Spleen (tissue), 7 donors: ENCODE results near the gene PGAM2.
"Not testable (repeated sequence)": the region's sequence is repeated elsewhere in the genome, so short reads cannot be mapped to it uniquely, and the experiment has no call there.

ENCODE experiments used
- CTCF ChIP-seq, 11 experiments: fragments of 200-600 bp in 7 of 11; fragments of 450-650 bp in 4 of 11; sonication (generic) in 4 of 11; IDR thresholded peaks in 8 of 11; conservative IDR thresholded peaks in 3 of 11; 1 replicate in 7 of 11; 2 replicates in 4 of 11; pipeline versions ENCODE4 v1.4.0 to v1.8.0; 2016 to 2021; ENCODE audit warnings: antibody characterized with exemption in 11 of 11, inconsistent platforms in 4 of 11, mild to moderate bottlenecking in 1 of 11
- POLR2A ChIP-seq, 3 donors: fragments of 450-650 bp; IDR thresholded peaks; one replicate each; pipeline ENCODE4 v1.5.1; 2017; ENCODE audit warnings: antibody characterized with exemption in 3 of 3, mild to moderate bottlenecking in 1 of 3
- donor health status: DM: no; HTN: no; CAD: no; lungs with moderate emphysema.
- donor health status: DM: no; HTN: no; CAD: no.
- donor health status: DM: no; HTN: no; CAD: no.

- not testable (repeated sequence) for TF ChIP-seq POLR2A (IDR thresholded peaks at IDR 0.05); CTCF (IDR thresholded peaks at IDR 0.05 in 8 of 11, conservative IDR thresholded peaks at IDR 0.05 in 3 of 11)
These were observed 35.9 kb downstream of the PGAM2 start for GRCh38 chr7:44029433-44029832.
